GM12875 (cell line): ENCODE measurements around the gene LEF1.

ENCODE experiments used
- H3K4me3 ChIP-seq: one replicate; pipeline ENCODE4 v1.5.1; 2011; ENCODE audit warnings: low read depth, low read length, control low read depth
- CTCF ChIP-seq: IDR thresholded peaks from 2 replicates; pipeline ENCODE4 v1.5.1; 2011; ENCODE audit warnings: low read depth, mild to moderate bottlenecking, control low read depth, inconsistent platforms, low read length, moderate library complexity, borderline replicate concordance; ENCODE audit not compliant: insufficient read depth

LEF1 gene

GRCh38 chr4:108160741-108161352 lies 7.9 kb downstream of the LEF1 start:
- no peak overlapping the region for H3K4me3 ChIP-seq
- TF ChIP-seq CTCF: no peak

- TF ChIP-seq CTCF: no peak
- H3K4me3 ChIP-seq: no peak overlapping the region
Measured at GRCh38 chr4:108159845-108160244, 8.9 kb downstream of the LEF1 start.

DNA sequence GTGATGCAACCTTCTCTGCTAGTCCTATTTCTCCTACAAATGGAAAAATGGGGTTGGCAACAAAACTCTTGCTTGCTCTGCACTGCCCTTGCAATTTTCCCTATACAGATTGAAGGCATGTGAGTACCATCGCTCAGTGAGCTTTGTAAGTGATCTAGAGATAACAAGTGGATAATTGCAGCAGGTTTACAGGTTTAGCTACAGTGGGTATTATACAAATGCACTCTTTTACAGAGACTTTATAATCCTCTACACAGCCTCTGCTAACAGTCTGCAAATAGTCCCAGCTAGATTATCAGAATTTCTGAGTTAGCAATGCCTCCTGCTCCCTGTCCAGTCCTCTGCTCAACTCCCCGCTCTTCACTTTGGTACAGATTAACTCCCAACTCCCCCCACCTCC lies 11.1 kb downstream of the LEF1 start:
- H3K4me3 ChIP-seq: no peak overlapping the region
- no peak for TF ChIP-seq CTCF

- H3K4me3 ChIP-seq: no peak overlapping the region
- TF ChIP-seq CTCF: no peak
Measured at GRCh38 chr4:108156391-108156790, 12.3 kb downstream of the LEF1 start.

DNA sequence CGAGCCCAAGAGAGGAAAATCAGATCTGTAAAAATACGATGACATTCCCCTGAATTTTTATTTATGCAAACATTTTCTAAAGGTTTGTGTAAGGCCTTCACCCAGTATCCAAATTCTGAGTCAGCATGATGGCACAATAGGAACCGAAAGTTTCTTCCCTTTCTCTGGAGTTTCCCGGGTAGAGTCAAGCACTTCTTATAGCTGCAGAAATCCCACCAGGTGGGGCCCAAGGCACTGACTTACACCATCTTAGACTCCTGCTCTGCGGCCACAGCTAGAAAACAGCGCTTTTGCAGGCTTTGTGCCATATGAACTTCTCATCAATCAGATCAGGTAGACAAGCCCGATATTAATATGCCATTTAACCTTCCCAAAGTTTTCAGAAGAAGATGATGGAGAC lies 13.4 kb downstream of the LEF1 start:
- no peak for TF ChIP-seq CTCF
- no peak overlapping the region for H3K4me3 ChIP-seq

DNA sequence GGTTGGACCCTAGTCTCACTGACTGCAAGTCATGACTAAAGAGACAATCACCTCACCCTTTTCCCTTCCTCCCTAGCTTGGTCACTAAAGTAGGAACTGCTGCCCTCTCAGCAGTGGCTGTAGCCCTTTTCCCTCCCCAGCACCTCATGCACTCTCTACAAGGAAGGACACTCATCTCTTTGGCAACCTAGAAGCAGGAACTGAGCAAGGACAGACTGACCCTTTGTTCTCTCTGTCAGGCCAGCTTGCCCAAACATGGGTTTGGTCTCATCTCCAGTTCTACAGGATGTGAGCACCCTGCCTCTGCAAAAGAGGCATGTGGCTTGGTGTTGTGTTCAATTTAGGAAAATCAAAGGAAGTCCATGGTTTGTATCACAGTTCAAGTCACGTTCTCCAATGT lies 15.8 kb downstream of the LEF1 start:
- no peak for TF ChIP-seq CTCF
- H3K4me3 ChIP-seq: no peak overlapping the region

DNA sequence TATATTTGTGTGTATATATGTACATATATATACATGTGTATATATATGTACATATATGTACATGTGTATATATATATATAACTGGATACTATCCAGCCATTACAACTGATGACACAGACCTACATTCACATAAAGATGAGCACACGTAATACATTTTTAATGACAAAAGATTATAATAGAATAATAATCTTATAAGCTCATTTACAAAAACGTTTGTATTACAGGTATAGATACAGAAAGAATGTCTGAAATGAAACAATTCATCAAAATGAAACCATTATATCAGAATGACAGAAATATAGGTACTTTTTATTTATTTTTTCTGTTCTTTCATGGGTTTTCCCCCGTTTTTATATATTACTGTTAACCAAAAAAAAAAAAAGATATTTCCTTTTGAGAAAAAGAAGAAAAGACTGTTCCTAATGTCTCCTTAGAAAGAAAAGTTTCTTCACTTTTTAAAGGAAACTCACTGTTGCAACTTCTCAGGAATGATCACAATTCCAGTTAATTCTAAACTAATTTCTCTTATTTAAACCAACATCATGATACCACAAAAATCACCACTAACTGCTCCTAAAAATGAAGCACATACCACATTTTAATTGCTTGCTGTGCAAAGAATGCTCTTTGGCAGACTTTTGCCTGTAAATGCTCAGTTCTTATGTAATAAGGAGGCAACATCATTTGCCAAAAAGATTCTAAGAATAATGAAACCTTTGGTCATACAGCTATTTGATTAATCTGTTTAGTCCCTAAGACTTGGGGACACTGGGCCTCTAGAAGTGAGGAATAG lies 18.9 kb downstream of the LEF1 start:
- no peak for TF ChIP-seq CTCF
- H3K4me3 ChIP-seq: no peak overlapping the region
